ENCODE results near the gene YY1AP1. TPM values are rescaled to one million over a fixed set of nuclear protein-coding genes. Genes with fewer than 3 reads are reported as not detected.
A peak's percentile ranks its signal among the peaks of the same experiment; 100 is the strongest.
"Not testable (repeated sequence)": the region's sequence is repeated elsewhere in the genome, so short reads cannot be mapped to it uniquely, and the experiment has no call there.

YY1AP1 gene
- total RNA-seq, 1 experiment from 2014 or later, result 88.5 TPM

GRCh38 chr1:155694167-155694566 lies 5.6 kb upstream of the YY1AP1 start:
- H3K4me3 Mint-ChIP-seq (ENCODE audit: unreplicated experiment), result no peak overlapping the region
- H3K4me1 Mint-ChIP-seq (ENCODE audit: insufficient read depth, unreplicated experiment), result peaks cover 62% of the 10 kb centered on the region
- no peak for TF ChIP-seq CTCF (IDR thresholded peaks at IDR 0.05; ENCODE audit: unreplicated experiment)
- H3K36me3 Mint-ChIP-seq (ENCODE audit: insufficient read depth, unreplicated experiment), result peaks cover 39% of the 10 kb centered on the region
- no peak for DNase-seq (ENCODE audit: unreplicated experiment)
- BruUV-seq (replicated peaks), result no TSS peak
- CTCF ChIA-PET, result interaction anchor here (1.4 kb wide), 1 partner anchor 11 kb away, joined by 4 read pairs; no protein-coding TSS in a partner anchor
- H3K27ac Mint-ChIP-seq (ENCODE audit: low read depth, unreplicated experiment), result peak overlapping the region; percentile 61
- H3K27me3 Mint-ChIP-seq (ENCODE audit: insufficient read depth, unreplicated experiment), result no peaks in the 10 kb centered on the region
- no peaks in the 10 kb centered on the region for H3K9me3 Mint-ChIP-seq (ENCODE audit: unreplicated experiment)
- intact Hi-C loops (cut with micrococcal nuclease), result no loop called here
- POLR2A ChIA-PET, result interaction anchor here (0.5 to 2.4 kb wide), 9 partner anchors 9 to 219 kb away, joined by 3 to 7 read pairs (median 3); no protein-coding TSS in a partner anchor

GRCh38 chr1:155691992-155692528 lies 3.5 kb upstream of the YY1AP1 start:
- H3K27me3 Mint-ChIP-seq (ENCODE audit: insufficient read depth, unreplicated experiment), result no peaks in the 10 kb centered on the region
- CTCF ChIA-PET, result no interaction called here
- H3K36me3 Mint-ChIP-seq (ENCODE audit: insufficient read depth, unreplicated experiment), result peaks cover 43% of the 10 kb centered on the region
- TF ChIP-seq CTCF (IDR thresholded peaks at IDR 0.05; ENCODE audit: unreplicated experiment), result no peak
- POLR2A ChIA-PET, result no interaction called here
- BruUV-seq (replicated peaks), result no TSS peak
- no peaks in the 10 kb centered on the region for H3K9me3 Mint-ChIP-seq (ENCODE audit: unreplicated experiment)
- peaks cover 46% of the 10 kb centered on the region for H3K4me1 Mint-ChIP-seq (ENCODE audit: insufficient read depth, unreplicated experiment)
- H3K27ac Mint-ChIP-seq (ENCODE audit: low read depth, unreplicated experiment), result no peak overlapping the region
- DNase-seq (ENCODE audit: unreplicated experiment), result no peak
- intact Hi-C loops (cut with micrococcal nuclease), result no loop called here
- no peak overlapping the region for H3K4me3 Mint-ChIP-seq (ENCODE audit: unreplicated experiment)

DNA sequence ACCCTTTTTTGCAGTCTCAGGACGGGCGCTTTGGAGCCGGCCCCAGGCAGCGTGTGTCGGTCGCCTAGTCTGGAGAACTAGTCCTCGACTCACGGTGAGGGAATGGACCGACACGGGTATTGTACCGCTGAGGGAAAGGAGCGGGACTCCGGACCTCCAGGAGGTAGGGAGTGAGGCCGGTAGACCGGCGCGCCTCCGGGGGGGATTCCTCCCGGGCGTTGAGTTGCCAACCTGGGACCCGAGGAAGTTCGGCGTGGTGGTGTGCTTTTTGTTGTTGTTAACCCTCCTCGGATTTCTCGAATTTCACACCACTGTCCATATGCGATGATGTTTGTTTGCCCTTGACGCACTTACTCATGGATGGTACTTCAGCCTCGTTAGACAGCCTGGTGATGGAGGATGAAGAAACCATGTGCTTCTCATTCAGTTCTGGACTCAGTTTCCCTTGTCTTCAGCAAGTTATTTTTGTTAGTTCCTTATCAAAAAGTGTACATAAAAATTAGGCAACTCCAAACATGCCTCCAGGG lies 570 bp upstream of the YY1AP1 start, which contains the start of gene DAP3:
Gene DAP3 (plus strand): TSS at position 11 of the 527 bp plus-strand sequence. CDS start 20,689 bp downstream, outside the sequence.
- POLR2A ChIA-PET; H3K27me3 Mint-ChIP-seq (ENCODE audit: insufficient read depth, unreplicated experiment); DNase-seq (ENCODE audit: unreplicated experiment); H3K9me3 Mint-ChIP-seq (ENCODE audit: unreplicated experiment); intact Hi-C loops (cut with micrococcal nuclease): not testable (repeated sequence)
- Mint-ChIP-seq H3K36me3 (ENCODE audit: insufficient read depth, unreplicated experiment) (peaks cover 59% of the 10 kb centered on the region), H3K4me3 (ENCODE audit: unreplicated experiment) (peak within 1 kb of the TSS; percentile 98), H3K27ac (ENCODE audit: low read depth, unreplicated experiment) (peak within 1 kb of the TSS; percentile 98), H3K4me1 (ENCODE audit: insufficient read depth, unreplicated experiment) (peaks cover 45% of the 10 kb centered on the region)
- TSS peak; percentile 58 for BruUV-seq (replicated peaks)
- CTCF ChIA-PET, result interaction anchor here (0.6 kb wide), 1 partner anchor 375 kb away, joined by 4 read pairs; no protein-coding TSS in a partner anchor

DNA sequence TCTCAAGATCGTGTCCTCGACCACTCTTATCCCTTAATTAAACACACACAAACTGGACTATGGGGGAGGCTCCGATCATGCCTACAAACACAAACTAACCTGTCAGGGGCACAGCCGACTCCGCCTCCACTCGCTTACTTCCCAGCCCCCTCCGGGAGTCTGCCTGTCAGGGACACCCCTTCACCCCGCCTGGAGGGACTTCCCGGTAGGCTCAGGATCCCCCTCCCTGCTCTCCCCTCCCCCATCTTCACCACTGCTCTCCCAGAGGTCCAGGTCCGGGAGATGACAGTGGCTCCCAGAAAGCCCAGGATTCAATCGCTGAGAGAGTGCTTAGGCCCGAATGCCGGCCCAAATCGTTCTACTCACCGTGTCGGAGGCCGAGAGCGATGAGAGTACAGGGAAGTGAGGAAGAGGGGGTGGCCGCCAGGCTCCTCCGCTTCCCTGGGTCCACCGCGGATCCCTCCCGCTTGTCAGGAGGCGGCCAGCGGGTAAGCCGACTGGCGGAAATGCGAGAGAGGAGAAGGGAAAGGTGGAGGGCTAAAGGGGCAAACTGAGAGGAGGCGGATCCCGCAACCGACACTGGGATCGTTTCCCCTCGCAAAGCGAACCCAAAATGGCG lies 760 bp downstream of the YY1AP1 start:
- DNase-seq (ENCODE audit: unreplicated experiment); H3K9me3 Mint-ChIP-seq (ENCODE audit: unreplicated experiment); CTCF ChIA-PET; H3K27me3 Mint-ChIP-seq (ENCODE audit: insufficient read depth, unreplicated experiment); BruUV-seq (replicated peaks); intact Hi-C loops (cut with micrococcal nuclease): not testable (repeated sequence)
- POLR2A ChIA-PET, result interaction anchor here (0.6 to 1.0 kb wide), 6 partner anchors 8 to 493 kb away, joined by 3 to 8 read pairs (median 3); partner anchors contain the start of gene CLK2
- H3K36me3 Mint-ChIP-seq (ENCODE audit: insufficient read depth, unreplicated experiment), result peaks cover 54% of the 10 kb centered on the region
- peak overlapping the region; percentile 98 for H3K4me3 Mint-ChIP-seq (ENCODE audit: unreplicated experiment)
- peak overlapping the region; percentile 98 for H3K27ac Mint-ChIP-seq (ENCODE audit: low read depth, unreplicated experiment)
- peaks cover 49% of the 10 kb centered on the region for H3K4me1 Mint-ChIP-seq (ENCODE audit: insufficient read depth, unreplicated experiment)

DNA sequence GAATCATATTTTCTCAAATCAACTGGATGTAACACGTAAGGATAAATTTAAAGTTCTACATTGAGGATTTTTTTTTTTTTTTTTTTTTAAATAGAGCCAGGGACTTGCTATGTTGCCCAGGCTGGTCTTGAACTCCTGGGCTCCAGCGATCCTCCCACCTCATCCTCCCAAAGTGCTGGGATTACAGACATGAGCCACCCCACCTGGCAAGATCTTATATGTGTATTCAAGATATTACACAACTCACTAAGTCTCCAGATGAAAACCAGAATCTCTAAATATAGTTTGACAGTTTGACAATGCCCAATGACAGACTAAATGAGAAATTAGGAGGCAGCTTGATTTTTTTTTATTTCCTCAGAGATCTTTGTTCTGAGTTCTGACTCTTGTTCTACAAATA lies 6.8 kb downstream of the YY1AP1 start:
- ChIA-PET POLR2A (interaction anchor here (0.7 to 1.1 kb wide), 4 partner anchors 10 to 72 kb away, joined by 3 read pairs; partner anchors contain the start of gene MSTO1), CTCF (interaction anchor here (0.6 to 1.9 kb wide), 4 partner anchors 31 to 99 kb away, joined by 3 to 8 read pairs (median 4); no protein-coding TSS in a partner anchor)
- TF ChIP-seq CTCF (IDR thresholded peaks at IDR 0.05; ENCODE audit: unreplicated experiment), result no peak
- Mint-ChIP-seq H3K27ac (ENCODE audit: low read depth, unreplicated experiment) (no peak overlapping the region), H3K4me3 (ENCODE audit: unreplicated experiment) (no peak overlapping the region), H3K36me3 (ENCODE audit: insufficient read depth, unreplicated experiment) (peaks cover 79% of the 10 kb centered on the region), H3K9me3 (ENCODE audit: unreplicated experiment) (no peaks in the 10 kb centered on the region), H3K27me3 (ENCODE audit: insufficient read depth, unreplicated experiment) (no peaks in the 10 kb centered on the region), H3K4me1 (ENCODE audit: insufficient read depth, unreplicated experiment) (peaks cover 30% of the 10 kb centered on the region)
- no peak for DNase-seq (ENCODE audit: unreplicated experiment)
- intact Hi-C loops (cut with micrococcal nuclease), result no loop called here
- BruUV-seq (replicated peaks), result no TSS peak
